Stomach (tissue), 9 donors: ENCODE measurements around the gene ELSPBP1. TPM values are rescaled to one million over a fixed set of nuclear protein-coding genes. Genes with fewer than 3 reads are reported as not detected.

Experiments
- DNase-seq, 2 donors: peaks; one replicate each; pipeline versions ENCODE4 v3.0.0 to v3.0.0-alpha.2; 2013 to 2019
- H3K27ac ChIP-seq, 5 donors: fragments of 200-600 bp in 4 of 5; sonication (generic) in 4 of 5; one replicate each; pipeline ENCODE4 v1.5.1; 2013 to 2019; ENCODE audit warnings: mild to moderate bottlenecking in 1 of 5, moderate library complexity in 1 of 5
- H3K27me3 ChIP-seq, 3 donors: fragments of 200-600 bp; sonication (generic); one replicate each; pipeline ENCODE4 v1.5.1; 2017 to 2019; ENCODE audit warnings: mixed run types in 1 of 3
- H3K36me3 ChIP-seq, 4 donors: fragments of 200-600 bp; sonication (generic); 1 replicate in 3 of 4; 2 replicates in 1 of 4; pipeline ENCODE4 v1.5.1; 2016 to 2019
- H3K4me1 ChIP-seq, 4 donors: fragments of 200-600 bp; sonication (generic); one replicate each; pipeline ENCODE4 v1.5.1; 2016 to 2019
- H3K4me3 ChIP-seq, 4 donors: fragments of 200-600 bp; sonication (generic) in 3 of 4; one replicate each; pipeline ENCODE4 v1.5.1; 2016 to 2019; ENCODE audit warnings: mild to moderate bottlenecking in 1 of 4
- H3K9me3 ChIP-seq, 4 donors: fragments of 200-600 bp; sonication (generic); one replicate each; pipeline ENCODE4 v1.5.1; 2016 to 2019
- EP300 ChIP-seq: sonication (generic); formaldehyde crosslinking; IDR thresholded peaks from one replicate; pipeline ENCODE4 v1.6.1; 2017; ENCODE audit warnings: antibody characterized with exemption
- POLR2A ChIP-seq, 4 donors: fragments of 450-650 bp; IDR thresholded peaks; one replicate each; pipeline ENCODE4 v1.6.1; 2016; ENCODE audit warnings: antibody characterized with exemption in 4 of 4, control low read depth in 2 of 4, mild to moderate bottlenecking in 1 of 4, moderate library complexity in 1 of 4
- POLR2AphosphoS5 ChIP-seq, 3 donors: sonication (generic); formaldehyde crosslinking; IDR thresholded peaks; one replicate each; pipeline ENCODE4 v1.6.1; 2016; ENCODE audit warnings: antibody characterized with exemption in 3 of 3
- WGBS, 5 donors: extraction: QIAGEN DNeasy Blood & Tissue Kit in 3 of 5; methylation state at CpG; one replicate each; pipeline versions ENCODE4 v1.1.5 to v1.1.7; 2013 to 2018; 5-methylcytosine and 5-hydroxymethylcytosine counted together
- intact Hi-C: fragments of 100-400 bp; cut with DNase I; formaldehyde crosslinking; loops from one replicate; pipeline ENCODE4 v1.15.1; 2023; ENCODE audit warnings: low total_unique reads
- polyA plus RNA-seq, 3 donors: library from polyadenylated mRNA; stranded (reverse); fragments of 200-250 nt; gene quantifications; one replicate each; pipeline ENCODE4 v1.2.3, GENCODE V29; 2013
- total RNA-seq, 5 donors: library from RNA; depleted of rRNA; stranded (reverse); fragments of >200 nt; gene quantifications; one replicate each; pipeline versions ENCODE4 v1.1.0 to v1.2.3, GENCODE V29; 2014 to 2016
- TF ChIP-seq, protein P1 (sequence below), 7 experiments: fragments of 450-650 bp in 4 of 7; fragments of 200-600 bp in 3 of 7; sonication (generic) in 3 of 7; IDR thresholded peaks; one replicate each; pipeline ENCODE4 v1.5.1; 2016 to 2019; ENCODE audit warnings: antibody characterized with exemption in 7 of 7, control low read depth in 2 of 7, mild to moderate bottlenecking in 1 of 7
- donor health status: healthy with polysubstance abuse.
- donor health status: Bipolar disorder and iron deficiency.
- donor health status: healthy.

ELSPBP1 gene
- total and polyA plus RNA-seq, 8 donors, result not detected

DNA sequence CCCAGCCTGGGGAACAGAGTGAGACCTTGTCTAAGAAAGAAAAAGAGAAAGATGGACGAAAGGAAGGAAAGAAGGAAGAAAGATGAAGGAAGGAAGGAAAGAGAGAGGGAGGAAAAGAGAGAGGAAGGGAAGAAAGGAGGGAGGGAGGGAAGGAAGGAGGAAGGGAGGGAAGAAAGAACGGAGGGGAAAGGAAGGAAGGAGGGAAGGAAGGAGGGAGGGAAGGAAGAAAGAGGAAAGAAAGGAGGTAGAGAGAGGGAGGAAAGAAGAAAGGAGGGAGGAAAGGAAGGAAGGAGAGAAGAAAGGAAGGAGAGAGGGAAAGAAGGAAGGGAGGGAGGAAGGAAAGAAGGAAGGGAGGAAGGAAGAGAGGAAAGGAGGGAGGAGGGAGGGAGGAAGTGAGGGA, 28.6 kb downstream of the ELSPBP1 start:
- Histone ChIP-seq H3K27ac (no peak overlapping the region), H3K36me3 (no peaks in the 10 kb centered on the region), H3K4me1 (no peaks in the 10 kb centered on the region), H3K27me3 (peaks cover 0 to 33% (median 6%) of the 10 kb centered on the region in 3 donors), H3K4me3 (no peak overlapping the region), H3K9me3 (no peaks in the 10 kb centered on the region)
- WGBS, 5 donors, result 64 to 70% (median 66%) methylated on average over 2 of the region's 2 CpGs
- no peak for DNase-seq
- intact Hi-C loops, result no loop called here
- TF ChIP-seq POLR2AphosphoS5 (IDR thresholded peaks at IDR 0.05) (no peak), POLR2A (IDR thresholded peaks at IDR 0.05) (no peak), EP300 (no peak)
- TF ChIP-seq, protein P1, sequence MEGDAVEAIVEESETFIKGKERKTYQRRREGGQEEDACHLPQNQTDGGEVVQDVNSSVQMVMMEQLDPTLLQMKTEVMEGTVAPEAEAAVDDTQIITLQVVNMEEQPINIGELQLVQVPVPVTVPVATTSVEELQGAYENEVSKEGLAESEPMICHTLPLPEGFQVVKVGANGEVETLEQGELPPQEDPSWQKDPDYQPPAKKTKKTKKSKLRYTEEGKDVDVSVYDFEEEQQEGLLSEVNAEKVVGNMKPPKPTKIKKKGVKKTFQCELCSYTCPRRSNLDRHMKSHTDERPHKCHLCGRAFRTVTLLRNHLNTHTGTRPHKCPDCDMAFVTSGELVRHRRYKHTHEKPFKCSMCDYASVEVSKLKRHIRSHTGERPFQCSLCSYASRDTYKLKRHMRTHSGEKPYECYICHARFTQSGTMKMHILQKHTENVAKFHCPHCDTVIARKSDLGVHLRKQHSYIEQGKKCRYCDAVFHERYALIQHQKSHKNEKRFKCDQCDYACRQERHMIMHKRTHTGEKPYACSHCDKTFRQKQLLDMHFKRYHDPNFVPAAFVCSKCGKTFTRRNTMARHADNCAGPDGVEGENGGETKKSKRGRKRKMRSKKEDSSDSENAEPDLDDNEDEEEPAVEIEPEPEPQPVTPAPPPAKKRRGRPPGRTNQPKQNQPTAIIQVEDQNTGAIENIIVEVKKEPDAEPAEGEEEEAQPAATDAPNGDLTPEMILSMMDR (IDR thresholded peaks at IDR 0.05), result no peak

DNA sequence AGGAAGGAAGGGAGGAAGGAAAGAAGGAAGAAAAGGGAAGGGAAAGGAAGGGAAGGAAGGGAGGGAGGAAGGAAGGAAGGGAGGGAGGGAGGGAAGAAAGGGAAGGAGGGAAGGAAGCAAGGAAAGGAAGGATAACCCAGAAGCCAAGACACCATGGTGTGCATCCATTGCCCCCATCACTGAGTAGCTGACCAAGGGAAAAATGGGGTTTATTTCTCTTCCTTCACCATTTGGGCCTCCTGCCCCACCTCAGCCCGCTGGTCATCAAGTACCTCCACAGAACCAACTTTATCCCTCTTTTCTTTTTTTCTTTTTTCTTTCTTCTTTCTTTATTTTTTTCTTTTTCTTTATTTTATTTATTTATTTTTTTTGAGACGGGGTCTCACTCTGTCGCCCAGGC, 29.1 kb downstream of the ELSPBP1 start:
- WGBS, 5 donors, result 84 to 93% (median 90%) methylated on average over 3 of the region's 3 CpGs
- no peaks in the 10 kb centered on the region for H3K9me3 ChIP-seq
- intact Hi-C loops, result no loop called here

DNA sequence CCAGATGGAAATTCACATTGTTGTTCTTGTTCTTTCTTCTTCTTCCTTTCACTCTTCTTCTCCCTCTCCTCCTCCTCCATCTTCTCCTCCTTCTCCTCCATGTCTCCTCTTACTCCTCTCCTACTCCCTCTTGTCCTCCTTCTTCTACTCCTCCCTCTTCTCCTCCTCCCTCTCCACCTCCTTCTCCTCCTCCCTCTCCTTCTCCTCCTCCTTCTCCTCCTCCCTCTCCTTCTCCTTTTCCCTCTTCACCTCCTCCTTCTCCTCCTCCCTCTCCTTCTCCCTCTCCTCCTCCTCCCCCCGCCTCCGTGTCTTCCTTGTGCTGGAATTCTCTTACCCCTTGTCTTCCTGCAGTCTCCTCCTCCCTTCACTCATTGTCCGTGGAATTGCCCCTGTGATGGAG, 31.0 kb downstream of the ELSPBP1 start:
- Histone ChIP-seq H3K27me3 (peaks cover 0 to 39% (median 6%) of the 10 kb centered on the region in 3 donors), H3K4me3 (no peak overlapping the region), H3K36me3 (no peaks in the 10 kb centered on the region), H3K27ac (no peak overlapping the region), H3K4me1 (no peaks in the 10 kb centered on the region), H3K9me3 (no peaks in the 10 kb centered on the region)
- intact Hi-C loops, result no loop called here
- TF ChIP-seq POLR2AphosphoS5 (IDR thresholded peaks at IDR 0.05) (no peak), EP300 (no peak), POLR2A (IDR thresholded peaks at IDR 0.05) (no peak)
- TF ChIP-seq, protein P1 (IDR thresholded peaks at IDR 0.05), result no peak
- DNase-seq, result no peak
- WGBS, 5 donors, result 68 to 74% (median 72%) methylated on average over 3 of the region's 3 CpGs

More for the DNA sequence above, 29.1 kb downstream of the ELSPBP1 start:
- Histone ChIP-seq H3K27ac (no peak overlapping the region), H3K4me3 (no peak overlapping the region), H3K36me3 (no peaks in the 10 kb centered on the region), H3K4me1 (no peaks in the 10 kb centered on the region), H3K27me3 (peaks cover 0 to 32% (median 6%) of the 10 kb centered on the region in 3 donors)
- no peak for TF ChIP-seq POLR2AphosphoS5 (IDR thresholded peaks at IDR 0.05)
- TF ChIP-seq, protein P1 (IDR thresholded peaks at IDR 0.05), result no peak
- TF ChIP-seq POLR2A (IDR thresholded peaks at IDR 0.05), result no peak
- TF ChIP-seq EP300, result no peak
- DNase-seq, result no peak

DNA sequence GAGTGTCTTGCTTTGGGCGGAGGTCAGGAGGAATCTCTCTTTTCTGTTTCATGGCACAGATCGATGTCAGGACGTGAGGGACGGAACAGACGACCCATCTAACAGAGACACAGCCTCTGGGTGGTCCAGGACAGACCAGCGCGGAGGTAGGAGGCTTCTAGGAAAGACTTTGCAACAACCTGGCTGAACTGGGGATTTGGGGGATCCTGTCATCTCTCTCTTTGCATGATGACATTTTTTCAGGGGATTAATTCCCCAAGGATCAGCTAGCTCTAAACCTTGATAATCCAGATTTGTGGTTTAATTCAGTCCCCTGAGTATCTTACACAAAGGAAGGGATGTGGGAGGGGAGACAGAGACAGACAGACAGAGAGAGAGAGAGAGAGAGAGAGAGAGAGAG, 35.0 kb downstream of the ELSPBP1 start:
- 70 to 81% (median 76%) methylated on average over 7 of the region's 7 CpGs for WGBS, 5 donors
- Histone ChIP-seq H3K9me3 (no peaks in the 10 kb centered on the region), H3K27me3 (peaks cover 0 to 47% (median 6%) of the 10 kb centered on the region in 3 donors), H3K27ac (no peak overlapping the region), H3K4me3 (no peak overlapping the region), H3K4me1 (no peaks in the 10 kb centered on the region), H3K36me3 (no peaks in the 10 kb centered on the region)
- TF ChIP-seq, protein P1 (IDR thresholded peaks at IDR 0.05), result no peak
- no peak for TF ChIP-seq POLR2A (IDR thresholded peaks at IDR 0.05)
- TF ChIP-seq EP300, result no peak
- TF ChIP-seq POLR2AphosphoS5 (IDR thresholded peaks at IDR 0.05), result no peak
- DNase-seq, result no peak
- intact Hi-C loops, result no loop called here
